ENCODE results near the gene PGLYRP4. TPM values are rescaled to one million over a fixed set of nuclear protein-coding genes. Genes with fewer than 3 reads are reported as not detected.

The PGLYRP4 gene
- total and polyA plus RNA-seq, 8 donors = not detected

GRCh38 chr1:153353226-153353947 lies 4.7 kb upstream of the PGLYRP4 start:
- H3K27ac ChIP-seq = no peak overlapping the region
- no peaks in the 10 kb centered on the region for H3K9me3 ChIP-seq
- intact Hi-C loops (cut with DNase I) = no loop called here
- peaks cover 6 to 34% of the 10 kb centered on the region in 2 donors for H3K27me3 ChIP-seq
- H3K4me3 ChIP-seq = no peak overlapping the region
- DNase-seq = no peak
- ATAC-seq = no peak
- no peaks in the 10 kb centered on the region for H3K36me3 ChIP-seq
- TF ChIP-seq CTCF (IDR thresholded peaks at IDR 0.05) = peak in 1 of 2 donors; percentile 21
- H3K4me1 ChIP-seq = peaks cover 0 to 28% of the 10 kb centered on the region in 2 donors

- DNase-seq (peak; percentile 29 to 90 (median 69)), ATAC-seq (peak; percentile 86)
- H3K27me3 ChIP-seq = peaks cover 6 to 41% of the 10 kb centered on the region in 2 donors
- no peaks in the 10 kb centered on the region for H3K9me3 ChIP-seq
- no peaks in the 10 kb centered on the region for H3K36me3 ChIP-seq
- peak; percentile 92 to 95 for TF ChIP-seq CTCF (IDR thresholded peaks at IDR 0.05)
- H3K4me3 ChIP-seq = no peak overlapping the region
- intact Hi-C loops (cut with DNase I) = no loop called here
- peaks cover 0 to 28% of the 10 kb centered on the region in 2 donors for H3K4me1 ChIP-seq
- no peak overlapping the region for H3K27ac ChIP-seq
Measured at GRCh38 chr1:153352523-153352922, 3.9 kb upstream of the PGLYRP4 start.

GRCh38 chr1:153350321-153350957 lies 1.8 kb upstream of the PGLYRP4 start:
- peaks cover 6 to 44% of the 10 kb centered on the region in 2 donors for H3K27me3 ChIP-seq
- H3K4me1 ChIP-seq = peaks cover 0 to 21% of the 10 kb centered on the region in 2 donors
- H3K27ac ChIP-seq = no peak overlapping the region
- H3K9me3 ChIP-seq = no peaks in the 10 kb centered on the region
- DNase-seq (no peak), ATAC-seq (no peak)
- intact Hi-C loops (cut with DNase I) = no loop called here
- no peaks in the 10 kb centered on the region for H3K36me3 ChIP-seq
- H3K4me3 ChIP-seq = no peak overlapping the region
- TF ChIP-seq CTCF (IDR thresholded peaks at IDR 0.05) = no peak

- peaks cover 6 to 45% of the 10 kb centered on the region in 2 donors for H3K27me3 ChIP-seq
- DNase-seq = no peak
- no peak overlapping the region for H3K4me3 ChIP-seq
- TF ChIP-seq CTCF (IDR thresholded peaks at IDR 0.05) = no peak
- no peaks in the 10 kb centered on the region for H3K36me3 ChIP-seq
- H3K9me3 ChIP-seq = no peaks in the 10 kb centered on the region
- H3K27ac ChIP-seq = no peak overlapping the region
- ATAC-seq = no peak
- H3K4me1 ChIP-seq = peaks cover 0 to 24% of the 10 kb centered on the region in 2 donors
- intact Hi-C loops (cut with DNase I) = no loop called here
Measured at GRCh38 chr1:153349363-153350320, 1.0 kb upstream of the PGLYRP4 start.
